ENCODE results near the gene LRRIQ4.

Gene LRRIQ4

GRCh38 chr3:169790687-169791429, 21.8 kb upstream of the LRRIQ4 start:
- Histone ChIP-seq H2BK5ac (ENCODE audit: low read depth, low read length, poor library complexity, severe bottlenecking) (no peak overlapping the region), H3K9me3 (ENCODE audit: control insufficient read depth, low read length) (no peaks in the 10 kb centered on the region), H4K91ac (ENCODE audit: low read length) (no peak overlapping the region), H2BK120ac (ENCODE audit: low read depth, low read length) (no peak overlapping the region), H3K79me1 (replicated peaks; ENCODE audit: low read length, poor library complexity, severe bottlenecking) (peaks cover 8% of the 10 kb centered on the region), H2AK5ac (ENCODE audit: low read length, severe bottlenecking) (no peak overlapping the region), H4K8ac (ENCODE audit: low read length) (no peak overlapping the region), H3K4me3 (ENCODE audit: insufficient read depth in 1 of 2, low read depth in 1 of 2, low read length in 2 of 2) (no peak overlapping the region), H3K14ac (ENCODE audit: low read length in 2 of 2) (no peak overlapping the region), H3K27ac (ENCODE audit: low read length, poor library complexity, severe bottlenecking) (no peak overlapping the region), H3K4ac (ENCODE audit: low read depth in 1 of 2, low read length in 2 of 2) (no peak overlapping the region), H2BK15ac (ENCODE audit: low read depth, poor library complexity, severe bottlenecking) (no peak overlapping the region), H3K27me3 (ENCODE audit: control insufficient read depth in 1 of 2, insufficient read depth in 1 of 2, low read length in 2 of 2) (no peaks in the 10 kb centered on the region), H2AFZ (ENCODE audit: low read depth, low read length) (no peak overlapping the region), H3K36me3 (ENCODE audit: control insufficient read depth in 1 of 2, insufficient read depth in 2 of 2, low read depth in 1 of 2, low read length in 2 of 2) (peaks cover 3 to 70% of the 10 kb centered on the region in 2 experiments), H3K4me1 (ENCODE audit: control insufficient read depth, insufficient read depth, low read depth, low read length) (no peaks in the 10 kb centered on the region), H3K18ac (ENCODE audit: low read depth in 1 of 2, low read length in 2 of 2) (no peak overlapping the region), H2BK12ac (ENCODE audit: low read length in 2 of 2) (no peak overlapping the region), H3K4me2 (ENCODE audit: low read length, poor library complexity, severe bottlenecking) (no peak overlapping the region), H3K23ac (ENCODE audit: low read length in 2 of 2) (no peak overlapping the region), H3K9ac (ENCODE audit: low read length) (no peak overlapping the region)
- no peak for DNase-seq
- WGBS, result 100% methylated on average over 3 of the region's 4 CpGs

- H3K14ac ChIP-seq (ENCODE audit: low read length in 2 of 2), result no peak overlapping the region
- 100% methylated on average over 1 of the region's 1 CpG for WGBS
- H3K27ac ChIP-seq (ENCODE audit: low read length, poor library complexity, severe bottlenecking), result no peak overlapping the region
- H2BK15ac ChIP-seq (ENCODE audit: low read depth, poor library complexity, severe bottlenecking), result no peak overlapping the region
- no peak for DNase-seq
- no peak overlapping the region for H2BK12ac ChIP-seq (ENCODE audit: low read length in 2 of 2)
- H3K4me1 ChIP-seq (ENCODE audit: control insufficient read depth, insufficient read depth, low read depth, low read length), result no peaks in the 10 kb centered on the region
- no peak overlapping the region for H2AFZ ChIP-seq (ENCODE audit: low read depth, low read length)
- H3K4ac ChIP-seq (ENCODE audit: low read depth in 1 of 2, low read length in 2 of 2), result no peak overlapping the region
- no peak overlapping the region for H4K91ac ChIP-seq (ENCODE audit: low read length)
- no peak overlapping the region for H3K9ac ChIP-seq (ENCODE audit: low read length)
- peaks cover 3 to 56% of the 10 kb centered on the region in 2 experiments for H3K36me3 ChIP-seq (ENCODE audit: control insufficient read depth in 1 of 2, insufficient read depth in 2 of 2, low read depth in 1 of 2, low read length in 2 of 2)
- H3K27me3 ChIP-seq (ENCODE audit: control insufficient read depth in 1 of 2, insufficient read depth in 1 of 2, low read length in 2 of 2), result no peaks in the 10 kb centered on the region
- no peak overlapping the region for H3K4me3 ChIP-seq (ENCODE audit: insufficient read depth in 1 of 2, low read depth in 1 of 2, low read length in 2 of 2)
- H4K8ac ChIP-seq (ENCODE audit: low read length), result no peak overlapping the region
- no peak overlapping the region for H3K23ac ChIP-seq (ENCODE audit: low read length in 2 of 2)
- H3K79me1 ChIP-seq (replicated peaks; ENCODE audit: low read length, poor library complexity, severe bottlenecking), result peaks cover 6% of the 10 kb centered on the region
- H2AK5ac ChIP-seq (ENCODE audit: low read length, severe bottlenecking), result no peak overlapping the region
- H3K18ac ChIP-seq (ENCODE audit: low read depth in 1 of 2, low read length in 2 of 2), result no peak overlapping the region
- H2BK120ac ChIP-seq (ENCODE audit: low read depth, low read length), result no peak overlapping the region
- H3K4me2 ChIP-seq (ENCODE audit: low read length, poor library complexity, severe bottlenecking), result no peak overlapping the region
- no peaks in the 10 kb centered on the region for H3K9me3 ChIP-seq (ENCODE audit: control insufficient read depth, low read length)
- no peak overlapping the region for H2BK5ac ChIP-seq (ENCODE audit: low read depth, low read length, poor library complexity, severe bottlenecking)
Measured at GRCh38 chr3:169792359-169792758, 20.3 kb upstream of the LRRIQ4 start.

GRCh38 chr3:169804681-169805080, 8.0 kb upstream of the LRRIQ4 start:
- WGBS, result no CpG with 5 or more reads among the region's 3 CpGs
- Histone ChIP-seq H4K8ac (ENCODE audit: low read length) (no peak overlapping the region), H3K4me1 (ENCODE audit: control insufficient read depth, insufficient read depth, low read depth, low read length) (no peaks in the 10 kb centered on the region), H3K36me3 (ENCODE audit: control insufficient read depth in 1 of 2, insufficient read depth in 2 of 2, low read depth in 1 of 2, low read length in 2 of 2) (peaks cover 4 to 31% of the 10 kb centered on the region in 2 experiments), H3K27me3 (ENCODE audit: control insufficient read depth in 1 of 2, insufficient read depth in 1 of 2, low read length in 2 of 2) (no peaks in the 10 kb centered on the region), H3K9me3 (ENCODE audit: control insufficient read depth, low read length) (no peaks in the 10 kb centered on the region), H2BK5ac (ENCODE audit: low read depth, low read length, poor library complexity, severe bottlenecking) (no peak overlapping the region), H3K23ac (ENCODE audit: low read length in 2 of 2) (no peak overlapping the region), H3K4me2 (ENCODE audit: low read length, poor library complexity, severe bottlenecking) (no peak overlapping the region), H2AK5ac (ENCODE audit: low read length, severe bottlenecking) (no peak overlapping the region), H2BK15ac (ENCODE audit: low read depth, poor library complexity, severe bottlenecking) (no peak overlapping the region), H3K4me3 (ENCODE audit: insufficient read depth in 1 of 2, low read depth in 1 of 2, low read length in 2 of 2) (no peak overlapping the region), H3K14ac (ENCODE audit: low read length in 2 of 2) (no peak overlapping the region), H3K79me1 (replicated peaks; ENCODE audit: low read length, poor library complexity, severe bottlenecking) (no peaks in the 10 kb centered on the region), H4K91ac (ENCODE audit: low read length) (no peak overlapping the region), H3K18ac (ENCODE audit: low read depth in 1 of 2, low read length in 2 of 2) (no peak overlapping the region), H3K27ac (ENCODE audit: low read length, poor library complexity, severe bottlenecking) (no peak overlapping the region), H3K9ac (ENCODE audit: low read length) (no peak overlapping the region), H2BK12ac (ENCODE audit: low read length in 2 of 2) (no peak overlapping the region), H3K4ac (ENCODE audit: low read depth in 1 of 2, low read length in 2 of 2) (no peak overlapping the region), H2AFZ (ENCODE audit: low read depth, low read length) (no peak overlapping the region), H2BK120ac (ENCODE audit: low read depth, low read length) (no peak overlapping the region)
- no peak for DNase-seq

GRCh38 chr3:169809230-169809795, 3.4 kb upstream of the LRRIQ4 start:
- Histone ChIP-seq H2BK5ac (ENCODE audit: low read depth, low read length, poor library complexity, severe bottlenecking) (no peak overlapping the region), H3K4ac (ENCODE audit: low read depth in 1 of 2, low read length in 2 of 2) (no peak overlapping the region), H3K23ac (ENCODE audit: low read length in 2 of 2) (no peak overlapping the region), H3K14ac (ENCODE audit: low read length in 2 of 2) (no peak overlapping the region), H2AK5ac (ENCODE audit: low read length, severe bottlenecking) (no peak overlapping the region), H4K91ac (ENCODE audit: low read length) (no peak overlapping the region), H4K8ac (ENCODE audit: low read length) (no peak overlapping the region), H3K4me1 (ENCODE audit: control insufficient read depth, insufficient read depth, low read depth, low read length) (peaks cover 11% of the 10 kb centered on the region), H3K27ac (ENCODE audit: low read length, poor library complexity, severe bottlenecking) (no peak overlapping the region), H3K9me3 (ENCODE audit: control insufficient read depth, low read length) (no peaks in the 10 kb centered on the region), H3K36me3 (ENCODE audit: control insufficient read depth in 1 of 2, insufficient read depth in 2 of 2, low read depth in 1 of 2, low read length in 2 of 2) (peaks cover 3 to 4% of the 10 kb centered on the region in 2 experiments), H3K4me3 (ENCODE audit: insufficient read depth in 1 of 2, low read depth in 1 of 2, low read length in 2 of 2) (no peak overlapping the region), H2BK12ac (ENCODE audit: low read length in 2 of 2) (no peak overlapping the region), H2BK15ac (ENCODE audit: low read depth, poor library complexity, severe bottlenecking) (no peak overlapping the region), H3K79me1 (replicated peaks; ENCODE audit: low read length, poor library complexity, severe bottlenecking) (no peaks in the 10 kb centered on the region), H3K27me3 (ENCODE audit: control insufficient read depth in 1 of 2, insufficient read depth in 1 of 2, low read length in 2 of 2) (no peaks in the 10 kb centered on the region), H2BK120ac (ENCODE audit: low read depth, low read length) (no peak overlapping the region), H3K4me2 (ENCODE audit: low read length, poor library complexity, severe bottlenecking) (no peak overlapping the region), H2AFZ (ENCODE audit: low read depth, low read length) (no peak overlapping the region), H3K9ac (ENCODE audit: low read length) (no peak overlapping the region), H3K18ac (ENCODE audit: low read depth in 1 of 2, low read length in 2 of 2) (no peak overlapping the region)
- no peak for DNase-seq
- 87% methylated on average over 2 of the region's 2 CpGs for WGBS

Measured in mesenchymal stem cell (in vitro differentiated cells and primary cell).